Dendritic cell treated with granulocyte-macrophage colony-stimulating factor and Interleukin-4, amounts not matched to agents 40 ng/mL and 50 ng/mL, for 4 days (primary cell): Measurements from ENCODE around the gene PFAS.

Experiments
- H3K27ac Mint-ChIP-seq: one replicate; pipeline ENCODE4 v1.8.0; 2022; ENCODE audit warnings: mild to moderate bottlenecking, mixed read lengths
- H3K27me3 Mint-ChIP-seq: one replicate; pipeline ENCODE4 v1.8.0; 2022; ENCODE audit warnings: mild to moderate bottlenecking, mixed read lengths
- H3K36me3 Mint-ChIP-seq: one replicate; pipeline ENCODE4 v1.8.0; 2022; ENCODE audit warnings: low read depth, mixed read lengths
- H3K4me1 Mint-ChIP-seq: one replicate; pipeline ENCODE4 v1.8.0; 2022; ENCODE audit warnings: low read depth, mixed read lengths
- H3K4me3 Mint-ChIP-seq: one replicate; pipeline ENCODE4 v1.8.0; 2022; ENCODE audit warnings: mild to moderate bottlenecking, moderate library complexity, mixed read lengths
- H3K9me3 Mint-ChIP-seq: one replicate; pipeline ENCODE4 v1.8.0; 2022; ENCODE audit warnings: mixed read lengths
- intact Hi-C: fragments of 100-400 bp; cut with micrococcal nuclease; formaldehyde crosslinking; loops from one replicate; pipeline ENCODE4 v1.15.0; 2022

Gene PFAS

GRCh38 chr17:8272421-8272820, 23.3 kb downstream of the PFAS start:
- intact Hi-C loops: no loop called here
- Mint-ChIP-seq H3K4me3 (no peak overlapping the region), H3K27ac (no peak overlapping the region), H3K27me3 (no peaks in the 10 kb centered on the region), H3K4me1 (peaks cover 24% of the 10 kb centered on the region), H3K36me3 (peaks cover 24% of the 10 kb centered on the region), H3K9me3 (no peaks in the 10 kb centered on the region)

- intact Hi-C loops: no loop called here
- Mint-ChIP-seq H3K27ac (no peak overlapping the region), H3K36me3 (peaks cover 14% of the 10 kb centered on the region), H3K4me3 (no peak overlapping the region), H3K9me3 (no peaks in the 10 kb centered on the region), H3K4me1 (peaks cover 16% of the 10 kb centered on the region), H3K27me3 (no peaks in the 10 kb centered on the region)
These were observed 24.9 kb downstream of the PFAS start for GRCh38 chr17:8273884-8274444.

- Mint-ChIP-seq H3K4me3 (no peak overlapping the region), H3K27me3 (no peaks in the 10 kb centered on the region), H3K4me1 (peaks cover 9% of the 10 kb centered on the region), H3K27ac (no peak overlapping the region), H3K36me3 (peaks cover 8% of the 10 kb centered on the region), H3K9me3 (no peaks in the 10 kb centered on the region)
- intact Hi-C loops: no loop called here
These were observed 25.7 kb downstream of the PFAS start for GRCh38 chr17:8274816-8275215.

- Mint-ChIP-seq H3K4me1 (peaks cover 5% of the 10 kb centered on the region), H3K27ac (no peak overlapping the region), H3K36me3 (peaks cover 8% of the 10 kb centered on the region)
These were observed 26.6 kb downstream of the PFAS start for GRCh38 chr17:8275421-8276290.

GRCh38 chr17:8277317-8277716, 28.2 kb downstream of the PFAS start:
- H3K36me3 Mint-ChIP-seq: no peaks in the 10 kb centered on the region
- peaks cover 5% of the 10 kb centered on the region for H3K4me1 Mint-ChIP-seq
- no peak overlapping the region for H3K27ac Mint-ChIP-seq
- no peaks in the 10 kb centered on the region for H3K27me3 Mint-ChIP-seq
- no peak overlapping the region for H3K4me3 Mint-ChIP-seq
- no peaks in the 10 kb centered on the region for H3K9me3 Mint-ChIP-seq
- intact Hi-C loops: no loop called here

More at GRCh38 chr17:8275421-8276290, 26.6 kb downstream of the PFAS start:
- Mint-ChIP-seq H3K9me3 (no peaks in the 10 kb centered on the region), H3K27me3 (no peaks in the 10 kb centered on the region), H3K4me3 (no peak overlapping the region)
- intact Hi-C loops: no loop called here

- Mint-ChIP-seq H3K4me3 (no peak overlapping the region), H3K9me3 (no peaks in the 10 kb centered on the region), H3K27me3 (no peaks in the 10 kb centered on the region), H3K4me1 (peaks cover 17% of the 10 kb centered on the region), H3K36me3 (no peaks in the 10 kb centered on the region), H3K27ac (no peak overlapping the region)
- intact Hi-C loops: no loop called here
These were observed 33.3 kb downstream of the PFAS start for GRCh38 chr17:8282345-8282744.

- no peak overlapping the region for H3K27ac Mint-ChIP-seq
- H3K4me1 Mint-ChIP-seq: peaks cover 24% of the 10 kb centered on the region
- H3K27me3 Mint-ChIP-seq: no peaks in the 10 kb centered on the region
- H3K4me3 Mint-ChIP-seq: no peak overlapping the region
- no peaks in the 10 kb centered on the region for H3K9me3 Mint-ChIP-seq
- intact Hi-C loops: no loop called here
- H3K36me3 Mint-ChIP-seq: peaks cover 4% of the 10 kb centered on the region
These were observed 34.3 kb downstream of the PFAS start for GRCh38 chr17:8283356-8283755.

- H3K9me3 Mint-ChIP-seq: no peaks in the 10 kb centered on the region
- H3K4me3 Mint-ChIP-seq: no peak overlapping the region
- peaks cover 11% of the 10 kb centered on the region for H3K36me3 Mint-ChIP-seq
- no peaks in the 10 kb centered on the region for H3K27me3 Mint-ChIP-seq
- H3K4me1 Mint-ChIP-seq: peaks cover 26% of the 10 kb centered on the region
- H3K27ac Mint-ChIP-seq: no peak overlapping the region
- intact Hi-C loops: no loop called here
These were observed 35.0 kb downstream of the PFAS start for GRCh38 chr17:8284126-8284525.

GRCh38 chr17:8285270-8286181, 36.4 kb downstream of the PFAS start:
- Mint-ChIP-seq H3K27ac (no peak overlapping the region), H3K4me1 (peaks cover 40% of the 10 kb centered on the region), H3K4me3 (no peak overlapping the region), H3K27me3 (no peaks in the 10 kb centered on the region), H3K36me3 (peaks cover 24% of the 10 kb centered on the region), H3K9me3 (no peaks in the 10 kb centered on the region)
- intact Hi-C loops: no loop called here

- Mint-ChIP-seq H3K36me3 (peaks cover 30% of the 10 kb centered on the region), H3K4me3 (peak overlapping the region; percentile 92), H3K9me3 (no peaks in the 10 kb centered on the region), H3K27ac (peak overlapping the region; percentile 95), H3K4me1 (peaks cover 63% of the 10 kb centered on the region), H3K27me3 (no peaks in the 10 kb centered on the region)
- intact Hi-C loops: loop anchor here (2.0 kb wide), 1 partner anchor 39 kb away; the partner anchor contains the start of genes CTC1 and PFAS
These were observed 38.7 kb downstream of the PFAS start for GRCh38 chr17:8287651-8288335.

GRCh38 chr17:8288336-8289102, 39.4 kb downstream of the PFAS start, which contains the start of gene RANGRF:
TSS of gene RANGRF (plus strand) at chr17:8288670. CDS start at chr17:8288789, 119 bp downstream.
- intact Hi-C loops: loop anchor here (2.0 kb wide), 1 partner anchor 40 kb away; the partner anchor contains the start of genes CTC1 and PFAS
- Mint-ChIP-seq H3K4me1 (peaks cover 70% of the 10 kb centered on the region), H3K27ac (peak within 1 kb of the TSS; percentile 95), H3K9me3 (no peaks in the 10 kb centered on the region), H3K36me3 (peaks cover 30% of the 10 kb centered on the region), H3K4me3 (peak within 1 kb of the TSS; percentile 92), H3K27me3 (no peaks in the 10 kb centered on the region)

GRCh38 chr17:8289103-8289397, 40.0 kb downstream of the PFAS start:
- Mint-ChIP-seq H3K4me1 (peaks cover 75% of the 10 kb centered on the region), H3K36me3 (peaks cover 30% of the 10 kb centered on the region), H3K4me3 (peak overlapping the region; percentile 92), H3K9me3 (no peaks in the 10 kb centered on the region), H3K27ac (peak overlapping the region; percentile 95), H3K27me3 (no peaks in the 10 kb centered on the region)
- intact Hi-C loops: loop anchor here (2.0 kb wide), 1 partner anchor 40 kb away; the partner anchor contains the start of genes CTC1 and PFAS

GRCh38 chr17:8290043-8290442, 41.0 kb downstream of the PFAS start:
- Mint-ChIP-seq H3K4me1 (peaks cover 85% of the 10 kb centered on the region), H3K9me3 (no peaks in the 10 kb centered on the region), H3K4me3 (no peak overlapping the region), H3K27ac (no peak overlapping the region), H3K27me3 (no peaks in the 10 kb centered on the region), H3K36me3 (peaks cover 35% of the 10 kb centered on the region)
- intact Hi-C loops: no loop called here
